Transverse colon (tissue), 4 donors: ENCODE measurements around the gene RAI1.

Source experiments
- EP300 ChIP-seq: sonication (generic); formaldehyde crosslinking; IDR thresholded peaks from one replicate; pipeline ENCODE4 v1.6.1; 2017; ENCODE audit warnings: antibody characterized with exemption, low read depth
- POLR2A ChIP-seq: fragments of 450-650 bp; IDR thresholded peaks from one replicate; pipeline ENCODE4 v1.6.1; 2016; ENCODE audit warnings: antibody characterized with exemption, mild to moderate bottlenecking, moderate library complexity
- POLR2AphosphoS5 ChIP-seq, 3 donors: sonication (generic); formaldehyde crosslinking; IDR thresholded peaks; one replicate each; pipeline ENCODE4 v1.6.1; 2016; ENCODE audit warnings: antibody characterized with exemption in 3 of 3
- TF ChIP-seq, protein P1 (sequence below), 5 experiments: fragments of 200-600 bp in 3 of 5; fragments of 450-650 bp in 2 of 5; sonication (generic) in 3 of 5; IDR thresholded peaks; 1 replicate in 2 of 5; 2 replicates in 3 of 5; pipeline ENCODE4 v1.5.1; 2016 to 2017; ENCODE audit warnings: antibody characterized with exemption in 5 of 5, inconsistent platforms in 3 of 5, mild to moderate bottlenecking in 2 of 5, moderate library complexity in 1 of 5

DNA sequence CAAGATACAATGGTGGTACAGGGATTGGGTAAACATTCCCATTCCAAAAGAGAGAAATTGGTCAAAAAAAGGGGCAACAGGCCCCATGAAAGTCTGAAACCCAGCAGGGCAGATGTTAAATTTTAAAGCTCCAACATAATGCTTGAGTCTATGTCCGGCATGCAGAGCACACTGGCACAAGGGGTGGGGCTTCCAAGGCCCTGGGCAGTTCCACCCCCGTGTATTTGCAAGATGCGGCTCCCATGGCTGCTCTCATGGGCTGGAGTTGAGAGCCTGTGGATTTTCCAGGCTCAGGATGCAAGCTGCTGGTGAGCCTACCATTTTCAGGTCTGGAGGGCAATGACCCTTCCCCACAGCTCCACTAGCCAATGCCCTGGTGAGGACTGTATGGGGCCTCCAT lies 27.9 kb upstream of the RAI1 start:
- TF ChIP-seq, protein P1, sequence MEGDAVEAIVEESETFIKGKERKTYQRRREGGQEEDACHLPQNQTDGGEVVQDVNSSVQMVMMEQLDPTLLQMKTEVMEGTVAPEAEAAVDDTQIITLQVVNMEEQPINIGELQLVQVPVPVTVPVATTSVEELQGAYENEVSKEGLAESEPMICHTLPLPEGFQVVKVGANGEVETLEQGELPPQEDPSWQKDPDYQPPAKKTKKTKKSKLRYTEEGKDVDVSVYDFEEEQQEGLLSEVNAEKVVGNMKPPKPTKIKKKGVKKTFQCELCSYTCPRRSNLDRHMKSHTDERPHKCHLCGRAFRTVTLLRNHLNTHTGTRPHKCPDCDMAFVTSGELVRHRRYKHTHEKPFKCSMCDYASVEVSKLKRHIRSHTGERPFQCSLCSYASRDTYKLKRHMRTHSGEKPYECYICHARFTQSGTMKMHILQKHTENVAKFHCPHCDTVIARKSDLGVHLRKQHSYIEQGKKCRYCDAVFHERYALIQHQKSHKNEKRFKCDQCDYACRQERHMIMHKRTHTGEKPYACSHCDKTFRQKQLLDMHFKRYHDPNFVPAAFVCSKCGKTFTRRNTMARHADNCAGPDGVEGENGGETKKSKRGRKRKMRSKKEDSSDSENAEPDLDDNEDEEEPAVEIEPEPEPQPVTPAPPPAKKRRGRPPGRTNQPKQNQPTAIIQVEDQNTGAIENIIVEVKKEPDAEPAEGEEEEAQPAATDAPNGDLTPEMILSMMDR (IDR thresholded peaks at IDR 0.05), result no peak
- TF ChIP-seq EP300 (no peak), POLR2A (no peak), POLR2AphosphoS5 (IDR thresholded peaks at IDR 0.05) (no peak)
